ENCODE measurements around the gene NMB. TPM values are rescaled to one million over a fixed set of nuclear protein-coding genes. Genes with fewer than 3 reads are reported as not detected.
"Not testable (repeated sequence)": the region's sequence is repeated elsewhere in the genome, so short reads cannot be mapped to it uniquely, and the experiment has no call there.

The NMB gene
- total and polyA plus RNA-seq, 9 donors = 2.7 to 11.5 (median 7.3) TPM

DNA sequence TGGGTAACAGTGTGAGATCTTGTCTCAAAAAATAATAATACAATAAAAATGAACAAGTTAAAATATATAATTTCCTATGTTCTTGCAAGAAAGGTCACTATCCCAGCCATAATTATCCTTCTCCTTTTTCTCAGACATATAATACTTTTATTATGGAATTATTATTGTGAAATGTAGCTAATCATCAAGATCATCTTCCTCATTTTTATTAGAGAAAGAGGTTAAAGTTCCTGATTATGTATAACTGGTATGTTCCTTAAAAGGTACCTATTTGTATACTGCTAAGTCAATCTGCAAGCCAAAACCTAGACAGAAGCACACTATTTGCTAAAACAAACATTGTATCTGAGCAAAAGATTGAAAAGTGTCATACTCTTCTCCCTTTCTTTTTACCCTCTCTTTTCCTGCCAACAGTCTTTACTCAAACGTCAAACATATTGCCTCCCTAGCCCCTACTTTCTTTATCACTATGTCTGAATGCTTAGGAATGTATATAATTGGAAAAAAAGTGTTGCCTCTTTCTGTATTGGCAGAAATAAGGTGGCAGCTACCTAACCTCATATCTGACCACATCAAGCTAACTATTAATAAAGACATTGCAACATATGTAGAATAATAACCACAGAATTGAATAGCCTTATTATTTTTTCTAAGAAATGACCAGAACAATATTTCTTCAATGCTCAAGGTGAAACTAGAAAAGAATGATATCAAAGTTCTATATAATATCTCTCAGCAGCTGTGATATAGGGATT, 39.4 kb upstream of the NMB start:
- DNase-seq = no peak
- TF ChIP-seq, protein P1, sequence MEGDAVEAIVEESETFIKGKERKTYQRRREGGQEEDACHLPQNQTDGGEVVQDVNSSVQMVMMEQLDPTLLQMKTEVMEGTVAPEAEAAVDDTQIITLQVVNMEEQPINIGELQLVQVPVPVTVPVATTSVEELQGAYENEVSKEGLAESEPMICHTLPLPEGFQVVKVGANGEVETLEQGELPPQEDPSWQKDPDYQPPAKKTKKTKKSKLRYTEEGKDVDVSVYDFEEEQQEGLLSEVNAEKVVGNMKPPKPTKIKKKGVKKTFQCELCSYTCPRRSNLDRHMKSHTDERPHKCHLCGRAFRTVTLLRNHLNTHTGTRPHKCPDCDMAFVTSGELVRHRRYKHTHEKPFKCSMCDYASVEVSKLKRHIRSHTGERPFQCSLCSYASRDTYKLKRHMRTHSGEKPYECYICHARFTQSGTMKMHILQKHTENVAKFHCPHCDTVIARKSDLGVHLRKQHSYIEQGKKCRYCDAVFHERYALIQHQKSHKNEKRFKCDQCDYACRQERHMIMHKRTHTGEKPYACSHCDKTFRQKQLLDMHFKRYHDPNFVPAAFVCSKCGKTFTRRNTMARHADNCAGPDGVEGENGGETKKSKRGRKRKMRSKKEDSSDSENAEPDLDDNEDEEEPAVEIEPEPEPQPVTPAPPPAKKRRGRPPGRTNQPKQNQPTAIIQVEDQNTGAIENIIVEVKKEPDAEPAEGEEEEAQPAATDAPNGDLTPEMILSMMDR (IDR thresholded peaks at IDR 0.05) = no peak
- TF ChIP-seq EP300 (IDR thresholded peaks at IDR 0.05) (no peak), POLR2A (IDR thresholded peaks at IDR 0.05) (no peak)
- 26 to 46% (median 45%) methylated on average over 1 of the region's 1 CpG for WGBS, 3 donors
- Histone ChIP-seq H3K4me1 (ENCODE audit: insufficient read depth) (no peaks in the 10 kb centered on the region), H3K9me3 (no peaks in the 10 kb centered on the region), H3K27ac (no peak overlapping the region), H3K4me3 (no peak overlapping the region), H3K36me3 (no peaks in the 10 kb centered on the region), H3K27me3 (no peaks in the 10 kb centered on the region)
- intact Hi-C loops (cut with DNase I) = no loop called here

- no peak for DNase-seq
- H3K36me3 ChIP-seq = no peaks in the 10 kb centered on the region
- H3K4me3 ChIP-seq = no peak overlapping the region
- no peak overlapping the region for H3K27ac ChIP-seq
- intact Hi-C loops (cut with DNase I) = no loop called here
- H3K9me3 ChIP-seq = no peaks in the 10 kb centered on the region
- no peaks in the 10 kb centered on the region for H3K4me1 ChIP-seq (ENCODE audit: insufficient read depth)
- 57 to 65% (median 64%) methylated on average over 4 of the region's 4 CpGs for WGBS, 3 donors
- H3K27me3 ChIP-seq = no peaks in the 10 kb centered on the region
- TF ChIP-seq, protein P1 (IDR thresholded peaks at IDR 0.05) = no peak
- TF ChIP-seq EP300 (IDR thresholded peaks at IDR 0.05) (no peak), POLR2A (IDR thresholded peaks at IDR 0.05) (no peak)
Observed at GRCh38 chr15:84696757-84697156, 38.8 kb upstream of the NMB start.

- intact Hi-C loops (cut with DNase I) = no loop called here
- Histone ChIP-seq H3K9me3 (no peaks in the 10 kb centered on the region), H3K4me3 (no peak overlapping the region), H3K36me3 (no peaks in the 10 kb centered on the region), H3K4me1 (ENCODE audit: insufficient read depth) (no peaks in the 10 kb centered on the region), H3K27me3 (no peaks in the 10 kb centered on the region), H3K27ac (no peak overlapping the region)
- TF ChIP-seq, protein P1 (IDR thresholded peaks at IDR 0.05) = no peak
- no peak for TF ChIP-seq POLR2A (IDR thresholded peaks at IDR 0.05)
- no peak for TF ChIP-seq EP300 (IDR thresholded peaks at IDR 0.05)
- DNase-seq = no peak
- WGBS, 3 donors = 95 to 96% (median 96%) methylated on average over 8 of the region's 8 CpGs
Observed at GRCh38 chr15:84690342-84690741, 32.3 kb upstream of the NMB start.

DNA sequence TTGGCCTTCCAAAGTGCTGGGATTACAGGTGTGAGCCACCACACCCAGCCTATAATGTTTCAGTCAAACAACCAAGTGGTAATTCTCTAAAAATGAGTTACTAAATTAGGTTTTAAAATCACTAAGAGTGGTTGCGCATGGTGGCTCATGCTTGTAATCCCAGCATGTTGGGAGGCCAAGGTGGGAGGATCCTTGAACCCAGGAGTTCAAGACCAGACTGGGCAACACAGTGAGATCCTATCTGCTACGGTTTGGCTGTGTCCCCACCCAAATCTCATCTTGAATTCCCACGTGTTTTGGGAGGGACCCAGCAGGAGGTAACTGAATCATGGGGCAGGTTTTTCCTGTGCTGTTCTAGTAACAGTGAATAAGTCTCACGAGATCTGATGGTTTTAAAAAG, 31.9 kb upstream of the NMB start:
- H3K36me3 ChIP-seq = no peaks in the 10 kb centered on the region

GRCh38 chr15:84686446-84686845, 28.4 kb upstream of the NMB start:
- H3K4me1 ChIP-seq (ENCODE audit: insufficient read depth); H3K27me3 ChIP-seq; H3K9me3 ChIP-seq; H3K36me3 ChIP-seq; H3K27ac ChIP-seq; DNase-seq; H3K4me3 ChIP-seq: not testable (repeated sequence)
- WGBS, 3 donors = 90 to 92% (median 91%) methylated on average over 7 of the region's 7 CpGs
- intact Hi-C loops (cut with DNase I) = loop anchor here in 1 of 4 donors (10.0 kb wide), 1 partner anchor 58 kb away; the partner anchor contains the start of gene ZNF592

More for the DNA sequence above, 31.9 kb upstream of the NMB start:
- no peak for DNase-seq
- no peaks in the 10 kb centered on the region for H3K27me3 ChIP-seq
- no peak overlapping the region for H3K4me3 ChIP-seq
- no peak overlapping the region for H3K27ac ChIP-seq
- H3K9me3 ChIP-seq = no peaks in the 10 kb centered on the region
- intact Hi-C loops (cut with DNase I) = loop anchor here in 1 of 4 donors (10.0 kb wide), 1 partner anchor 55 kb away; the partner anchor contains the start of gene ZNF592
- 90 to 93% (median 91%) methylated on average over 4 of the region's 4 CpGs for WGBS, 3 donors
- no peaks in the 10 kb centered on the region for H3K4me1 ChIP-seq (ENCODE audit: insufficient read depth)
- TF ChIP-seq POLR2A (IDR thresholded peaks at IDR 0.05) (no peak), EP300 (IDR thresholded peaks at IDR 0.05) (no peak)
- TF ChIP-seq, protein P1 (IDR thresholded peaks at IDR 0.05) = no peak
